HG03103 (cell line): Measurements from ENCODE around the gene KIRREL1.
"Not testable (repeated sequence)": the region's sequence is repeated elsewhere in the genome, so short reads cannot be mapped to it uniquely, and the experiment has no call there.

Experiments
- ATAC-seq: cut with Tn5 transposase; IDR thresholded peaks from one replicate; pipeline ENCODE4 v1.9.1; 2021; ENCODE audit warnings: low read depth; ENCODE audit not compliant: unreplicated experiment

KIRREL1 gene

GRCh38 chr1:158124999-158125398 lies 131.6 kb downstream of the KIRREL1 start:
- peak; percentile 78 for ATAC-seq

- ATAC-seq: no peak
Observed at GRCh38 chr1:158126425-158126824, 133.0 kb downstream of the KIRREL1 start.

GRCh38 chr1:158128531-158128930 lies 135.1 kb downstream of the KIRREL1 start:
- ATAC-seq: not testable (repeated sequence)

GRCh38 chr1:158131217-158131616 lies 137.8 kb downstream of the KIRREL1 start:
- no peak for ATAC-seq

GRCh38 chr1:158140764-158141192 lies 147.3 kb downstream of the KIRREL1 start:
- ATAC-seq: no peak

- ATAC-seq: no peak
Observed at GRCh38 chr1:158145173-158145719, 151.8 kb downstream of the KIRREL1 start.

- ATAC-seq: no peak
Observed at GRCh38 chr1:158146165-158146564, 152.7 kb downstream of the KIRREL1 start.

GRCh38 chr1:158146739-158147138 lies 153.3 kb downstream of the KIRREL1 start:
- no peak for ATAC-seq

GRCh38 chr1:158147401-158147800 lies 154.0 kb downstream of the KIRREL1 start:
- ATAC-seq: no peak

- no peak for ATAC-seq
Observed at GRCh38 chr1:158147869-158148268, 154.4 kb downstream of the KIRREL1 start.

GRCh38 chr1:158148468-158148867 lies 155.0 kb downstream of the KIRREL1 start:
- no peak for ATAC-seq

- no peak for ATAC-seq
Observed at GRCh38 chr1:158149175-158149574, 155.7 kb downstream of the KIRREL1 start.
